GM19025 (cell line): ENCODE results near the gene HADHB.
"Not testable (repeated sequence)": the region's sequence is repeated elsewhere in the genome, so short reads cannot be mapped to it uniquely, and the experiment has no call there.

Source experiments
- ATAC-seq: cut with Tn5 transposase; IDR thresholded peaks from one replicate; pipeline ENCODE4 v1.9.1; 2021; ENCODE audit warnings: mild to moderate bottlenecking, low read depth, moderate library complexity; ENCODE audit not compliant: unreplicated experiment

Gene HADHB

GRCh38 chr2:26325851-26326250 is 81.1 kb downstream of the HADHB start:
- no peak for ATAC-seq

GRCh38 chr2:26326514-26326913 is 81.8 kb downstream of the HADHB start:
- ATAC-seq: no peak

- ATAC-seq: no peak
These were observed 82.8 kb downstream of the HADHB start for GRCh38 chr2:26327291-26328272.

- not testable (repeated sequence) for ATAC-seq
These were observed 84.3 kb downstream of the HADHB start for GRCh38 chr2:26329083-26329482.

GRCh38 chr2:26330114-26330549 is 85.4 kb downstream of the HADHB start:
- ATAC-seq: no peak

GRCh38 chr2:26330604-26331003 is 85.9 kb downstream of the HADHB start:
- no peak for ATAC-seq

- not testable (repeated sequence) for ATAC-seq
These were observed 86.6 kb downstream of the HADHB start for GRCh38 chr2:26331321-26331720.

GRCh38 chr2:26333293-26333692 is 88.6 kb downstream of the HADHB start:
- no peak for ATAC-seq

GRCh38 chr2:26335231-26335630 is 90.5 kb downstream of the HADHB start:
- ATAC-seq: no peak

GRCh38 chr2:26336719-26337118 is 92.0 kb downstream of the HADHB start:
- no peak for ATAC-seq

GRCh38 chr2:26337298-26337697 is 92.6 kb downstream of the HADHB start:
- no peak for ATAC-seq
